SK-N-SH treated with all-trans-retinoic acid at 6 μM for 48 hours (cell line): ENCODE data around the gene KCNA1.

ENCODE experiments used
- ATAC-seq: fragments of 200-7000 bp; cut with Tn5 transposase; 3 replicates; pipeline ENCODE4 v1.9.1; 2020; ENCODE audit warnings: mild to moderate bottlenecking, moderate library complexity
- ARNTL ChIP-seq: fragments of 450-650 bp; formaldehyde crosslinking; IDR thresholded peaks from 2 replicates; pipeline ENCODE4 v1.5.0; 2020; ENCODE audit warnings: low read depth, mild to moderate bottlenecking, moderate library complexity, borderline replicate concordance
- BACH2 ChIP-seq: fragments of 250-450 bp; sonication (Bioruptor Pico); IDR thresholded peaks from 2 replicates; pipeline ENCODE4 v1.9.0; 2021; ENCODE audit warnings: mild to moderate bottlenecking, borderline replicate concordance
- CREB5 ChIP-seq: fragments of 250-450 bp; sonication (Bioruptor Pico); IDR thresholded peaks from 2 replicates; pipeline ENCODE4 v1.5.1; 2020; ENCODE audit warnings: low read depth, mild to moderate bottlenecking, moderate library complexity
- CSDC2 ChIP-seq: fragments of 250-450 bp; sonication (Bioruptor Pico); IDR thresholded peaks from 2 replicates; pipeline ENCODE4 v1.5.0; 2020; ENCODE audit warnings: mild to moderate bottlenecking, moderate library complexity
- CSRNP3 ChIP-seq: fragments of 250-450 bp; sonication (Bioruptor Pico); IDR thresholded peaks from 2 replicates; pipeline ENCODE4 v1.5.1; 2021; ENCODE audit warnings: mild to moderate bottlenecking, moderate library complexity
- ESRRG ChIP-seq: fragments of 250-450 bp; sonication (Bioruptor Pico); IDR thresholded peaks from 2 replicates; pipeline ENCODE4 v1.6.1; 2021; ENCODE audit warnings: mild to moderate bottlenecking
- GLIS3 ChIP-seq: fragments of 250-450 bp; sonication (Bioruptor Pico); IDR thresholded peaks from 2 replicates; pipeline ENCODE4 v1.5.0; 2020; ENCODE audit warnings: mild to moderate bottlenecking, moderate library complexity
- ISL1 ChIP-seq: fragments of 250-450 bp; sonication (Bioruptor Pico); IDR thresholded peaks from 2 replicates; pipeline ENCODE4 v2.1.2; 2022; ENCODE audit warnings: mild to moderate bottlenecking, moderate library complexity
- OSR1 ChIP-seq: fragments of 250-450 bp; sonication (Bioruptor Pico); IDR thresholded peaks from 2 replicates; pipeline ENCODE4 v1.8.0; 2022; ENCODE audit warnings: moderate library complexity, mild to moderate bottlenecking, inconsistent platforms
- PATZ1 ChIP-seq: fragments of 250-450 bp; sonication (Bioruptor Pico); IDR thresholded peaks from 2 replicates; pipeline ENCODE4 v1.8.0; 2020; ENCODE audit warnings: mild to moderate bottlenecking, moderate library complexity, borderline replicate concordance
- POU6F1 ChIP-seq: fragments of 250-450 bp; sonication (Bioruptor Pico); IDR thresholded peaks from 2 replicates; pipeline ENCODE4 v1.8.0; 2021; ENCODE audit warnings: low read depth, mild to moderate bottlenecking, moderate library complexity, borderline replicate concordance
- PPARA ChIP-seq: fragments of 250-450 bp; sonication (Bioruptor Pico); IDR thresholded peaks from 2 replicates; pipeline ENCODE4 v1.5.0; 2020; ENCODE audit warnings: mild to moderate bottlenecking, borderline replicate concordance
- RARB ChIP-seq: fragments of 250-450 bp; sonication (Bioruptor Pico); IDR thresholded peaks from 2 replicates; pipeline ENCODE4 v1.8.0; 2021; ENCODE audit warnings: mild to moderate bottlenecking, moderate library complexity
- SNAI2 ChIP-seq: fragments of 250-450 bp; sonication (Bioruptor Pico); IDR thresholded peaks from 2 replicates; pipeline ENCODE4 v1.5.0; 2020; ENCODE audit warnings: mild to moderate bottlenecking, moderate library complexity
- TCF4 ChIP-seq: fragments of 250-450 bp; sonication (Bioruptor Pico); IDR thresholded peaks from 2 replicates; pipeline ENCODE4 v1.8.0; 2021; ENCODE audit warnings: mild to moderate bottlenecking, moderate library complexity, borderline replicate concordance
- TOX ChIP-seq: fragments of 250-450 bp; sonication (Bioruptor Pico); IDR thresholded peaks from 2 replicates; pipeline ENCODE4 v1.8.0; 2021; ENCODE audit warnings: mild to moderate bottlenecking, moderate library complexity, borderline replicate concordance
- TSHZ2 ChIP-seq: fragments of 250-450 bp; sonication (Bioruptor Pico); IDR thresholded peaks from 2 replicates; pipeline ENCODE4 v1.5.0; 2020; ENCODE audit warnings: mild to moderate bottlenecking, moderate library complexity
- ZC3H10 ChIP-seq: fragments of 250-450 bp; sonication (Bioruptor Pico); IDR thresholded peaks from 2 replicates; pipeline ENCODE4 v1.5.1; 2021; ENCODE audit warnings: mild to moderate bottlenecking, moderate library complexity
- ZFP3 ChIP-seq: fragments of 250-450 bp; sonication (Bioruptor Pico); IDR thresholded peaks from 2 replicates; pipeline ENCODE4 v1.5.0; 2020; ENCODE audit warnings: mild to moderate bottlenecking, moderate library complexity
- ZFP30 ChIP-seq: fragments of 450-650 bp; formaldehyde crosslinking; IDR thresholded peaks from 2 replicates; pipeline ENCODE4 v1.5.0; 2022; ENCODE audit warnings: mild to moderate bottlenecking, moderate library complexity
- ZNF565 ChIP-seq: fragments of 450-650 bp; formaldehyde crosslinking; conservative IDR thresholded peaks from 2 replicates; pipeline ENCODE4 v1.5.0; 2020; ENCODE audit warnings: low read depth, mild to moderate bottlenecking, moderate library complexity
- ZNF70 ChIP-seq: fragments of 450-650 bp; formaldehyde crosslinking; IDR thresholded peaks from 2 replicates; pipeline ENCODE4 v1.5.0; 2020; ENCODE audit warnings: mild to moderate bottlenecking, moderate library complexity
- ZNF8 ChIP-seq: fragments of 450-650 bp; formaldehyde crosslinking; IDR thresholded peaks from 2 replicates; pipeline ENCODE4 v1.5.0; 2020; ENCODE audit warnings: mild to moderate bottlenecking, moderate library complexity

Gene KCNA1

DNA sequence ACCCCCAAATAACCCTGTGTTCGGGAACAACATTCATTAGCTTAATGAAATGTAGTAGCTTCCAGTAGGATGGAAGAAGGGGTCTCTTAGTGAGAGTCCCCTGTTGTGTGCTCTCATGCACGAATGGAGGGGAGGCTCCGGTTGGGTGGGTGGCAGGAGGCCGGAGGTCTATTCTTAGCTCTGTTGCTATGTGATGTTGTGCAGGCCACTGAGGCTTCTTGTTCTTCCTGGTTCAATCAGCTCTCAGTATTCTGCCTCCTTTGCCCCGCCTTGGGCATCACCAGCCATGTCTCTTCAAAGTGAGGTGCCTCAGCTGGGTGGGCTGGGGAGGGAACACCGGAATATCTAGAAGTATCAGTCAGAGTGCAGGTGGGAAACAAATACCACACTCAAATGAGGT, 50.8 kb downstream of the KCNA1 start:
- TF ChIP-seq ZNF70 (CRISPR knock-in tag) (no peak), CSRNP3 (CRISPR knock-in tag) (no peak), ZC3H10 (CRISPR knock-in tag) (no peak), ZNF8 (CRISPR knock-in tag) (no peak), SNAI2 (CRISPR knock-in tag) (no peak), TCF4 (CRISPR knock-in tag) (no peak), GLIS3 (CRISPR knock-in tag) (no peak), PPARA (CRISPR knock-in tag) (no peak), ISL1 (CRISPR knock-in tag) (no peak), PATZ1 (CRISPR knock-in tag) (no peak), TOX (no peak), POU6F1 (CRISPR knock-in tag) (no peak), TSHZ2 (CRISPR knock-in tag) (no peak), ESRRG (CRISPR knock-in tag) (no peak), ZFP30 (CRISPR knock-in tag) (no peak)
- no peak for ATAC-seq

GRCh38 chr12:4961311-4961710, 51.6 kb downstream of the KCNA1 start:
- no peak for ATAC-seq

More at GRCh38 chr12:4961311-4961710, 51.6 kb downstream of the KCNA1 start:
- TF ChIP-seq CSRNP3 (CRISPR knock-in tag) (no peak), SNAI2 (CRISPR knock-in tag) (no peak), ESRRG (CRISPR knock-in tag) (no peak), ISL1 (CRISPR knock-in tag) (no peak), POU6F1 (CRISPR knock-in tag) (no peak), RARB (CRISPR knock-in tag) (no peak), ZNF70 (CRISPR knock-in tag) (no peak), ZNF8 (CRISPR knock-in tag) (no peak), CSDC2 (CRISPR knock-in tag) (no peak), TCF4 (CRISPR knock-in tag) (no peak), ZFP3 (CRISPR knock-in tag) (no peak), BACH2 (CRISPR knock-in tag) (no peak), CREB5 (CRISPR knock-in tag) (no peak), PPARA (CRISPR knock-in tag) (no peak), TOX (no peak), ZNF565 (CRISPR knock-in tag) (no peak), OSR1 (CRISPR knock-in tag) (no peak), ARNTL (CRISPR knock-in tag) (no peak), TSHZ2 (CRISPR knock-in tag) (no peak), ZC3H10 (CRISPR knock-in tag) (no peak)
